Measurements from ENCODE around the gene POC1A. TPM values are rescaled to one million over a fixed set of nuclear protein-coding genes. Genes with fewer than 3 reads are reported as not detected.

Gene POC1A
- total and polyA plus RNA-seq, 2 of the 8 experiments (the other 6 are each of a cell fraction or from before 2014, with no cell fraction given), result 35.7 to 39.2 TPM

GRCh38 chr3:52084216-52084945 is 69.8 kb downstream of the POC1A start:
- H3K79me2 ChIP-seq (ENCODE audit: control insufficient read depth in 1 of 2, insufficient read depth in 2 of 2, low read length in 2 of 2), result no peaks in the 10 kb centered on the region
- H2BK15ac ChIP-seq (ENCODE audit: low read length), result no peak overlapping the region
- H2BK120ac ChIP-seq (replicated peaks; ENCODE audit: low read depth, low read length), result no peak overlapping the region
- H4K20me1 ChIP-seq (replicated peaks in 1 of 2; ENCODE audit: control insufficient read depth in 1 of 2, insufficient read depth in 2 of 2, low read length in 2 of 2), result peaks cover 7% of the 10 kb centered on the region in 2 experiments
- no peaks in the 10 kb centered on the region for H3K9me3 ChIP-seq (ENCODE audit: insufficient read depth in 2 of 2, low read depth in 1 of 2, low read length in 1 of 2)
- no peak overlapping the region for H3K14ac ChIP-seq (ENCODE audit: insufficient read length)
- no peaks in the 10 kb centered on the region; a peak in 1 of 7 replicates for H3K27me3 ChIP-seq (replicated peaks in 1 of 4; ENCODE audit: control insufficient read depth in 3 of 4, extremely low read depth in 1 of 4, insufficient read depth in 3 of 4, low read length in 3 of 4)
- H3K4me2 ChIP-seq (ENCODE audit: insufficient read depth in 1 of 2, low read depth in 2 of 2, low read length in 2 of 2), result no peak overlapping the region
- H3K4ac ChIP-seq (replicated peaks; ENCODE audit: insufficient read length, low read depth, low read length), result no peak overlapping the region
- no peak for FAIRE-seq
- no peaks in the 10 kb centered on the region; the same call in 1 of the 2 replicates for H3K79me1 ChIP-seq (ENCODE audit: low read depth, low read length)
- no peak overlapping the region for H2BK12ac ChIP-seq (ENCODE audit: low read depth, low read length)
- no peak overlapping the region for H4K5ac ChIP-seq (ENCODE audit: insufficient read length, low read depth, low read length)
- no peak overlapping the region for H2AFZ ChIP-seq (ENCODE audit: low read length)
- H4K8ac ChIP-seq (ENCODE audit: extremely low read depth, insufficient read depth, low read length), result no peak overlapping the region
- ChIA-PET CTCF (ENCODE audit: partially characterized antibody) (interaction anchor here (0.6 to 14.6 kb wide), 19 partner anchors 11 to 148 kb away, joined by 3 to 168 read pairs (median 5); no protein-coding TSS in a partner anchor), POLR2A (ENCODE audit: partially characterized antibody) (interaction anchor here (0.9 to 2.0 kb wide), 6 partner anchors 10 to 92 kb away, joined by 3 to 6 read pairs (median 4); partner anchors contain the start of gene RPL29)
- no peak overlapping the region for H3K56ac ChIP-seq (replicated peaks; ENCODE audit: insufficient read length, low read depth, low read length)
- no peak overlapping the region for H2AK5ac ChIP-seq (ENCODE audit: low read depth, low read length)
- no peak overlapping the region for H3K9ac ChIP-seq (replicated peaks in 1 of 4; ENCODE audit: extremely low read depth in 1 of 4, low read depth in 3 of 4, low read length in 3 of 4)
- H3K23ac ChIP-seq (ENCODE audit: insufficient read length), result no peak overlapping the region
- no peak overlapping the region for H3K4me3 ChIP-seq (ENCODE audit: extremely low read depth in 1 of 4, insufficient read depth in 2 of 4, low read depth in 3 of 4, low read length in 4 of 4)
- H2BK20ac ChIP-seq (ENCODE audit: low read length), result no peak overlapping the region
- no peak overlapping the region for H3K18ac ChIP-seq (ENCODE audit: extremely low read depth, low read length)
- no peak overlapping the region for H2BK5ac ChIP-seq (ENCODE audit: low read depth, low read length)
- peaks cover 0 to 4% (median 0%) of the 10 kb centered on the region in 4 experiments; a peak in 2 of 7 replicates for H3K4me1 ChIP-seq (replicated peaks in 1 of 4; ENCODE audit: control insufficient read depth in 3 of 4, insufficient read depth in 4 of 4, low read length in 3 of 4)
- no peak overlapping the region for H3K27ac ChIP-seq (ENCODE audit: low read depth, low read length)
- no peaks in the 10 kb centered on the region for H3K23me2 ChIP-seq (ENCODE audit: low read depth, low read length)
- WGBS, 2 experiments (ENCODE audit: extremely low coverage in 1 of 2, insufficient coverage in 1 of 2, insufficient read length in 1 of 2, insufficient replicate concordance in 2 of 2, low coverage in 1 of 2, low lambda C conversion rate in 2 of 2, missing lambda C conversion rate in 1 of 2), result 82% methylated on average over 9 of the region's 9 CpGs; no CpG with 5 or more reads in 1 of the 2 experiments
- DNase-seq (ENCODE audit: low read depth in 1 of 2, low spot score in 2 of 2), result no peak
- H4K91ac ChIP-seq (replicated peaks; ENCODE audit: insufficient read length, low read length), result no peak overlapping the region
- H3K36me3 ChIP-seq (ENCODE audit: control insufficient read depth in 2 of 4, insufficient read depth in 4 of 4, low read length in 3 of 4), result peaks cover 0 to 2% (median 0%) of the 10 kb centered on the region in 4 experiments; a peak in 1 of 8 replicates
- no peak for TF ChIP-seq SUZ12 (IDR thresholded peaks at IDR 0.05; ENCODE audit: low read length)
- no peak for TF ChIP-seq KDM4A (IDR thresholded peaks at IDR 0.05; ENCODE audit: low read depth, low read length, severe bottlenecking)
- no peak for TF ChIP-seq BCL11A (IDR thresholded peaks at IDR 0.05; ENCODE audit: low read depth in 2 of 2, low read length in 2 of 2)
- TF ChIP-seq GABPA (IDR thresholded peaks at IDR 0.05; ENCODE audit: borderline replicate concordance, insufficient read depth, low read length), result no peak
- no peak for TF ChIP-seq SRF (IDR thresholded peaks at IDR 0.05; ENCODE audit: low read depth, low read length)
- no peak for TF ChIP-seq BRCA1 (IDR thresholded peaks at IDR 0.05; ENCODE audit: low read depth, low read length)

Data from H1 (cell line).